SK-N-MC (cell line): ENCODE results near the gene HMSD.

Source experiments
- EZH2 ChIP-seq: fragments of 200-600 bp; sonication (generic); IDR thresholded peaks from one replicate; pipeline ENCODE4 v1.6.1; 2017; ENCODE audit warnings: antibody characterized with exemption
- FOXP2 ChIP-seq: optimal IDR thresholded peaks from 2 replicates; pipeline ENCODE3; 2011; ENCODE audit warnings: mild to moderate bottlenecking, moderate library complexity; ENCODE audit not compliant: insufficient read depth; ENCODE audit errors: extremely low read length, control extremely low read depth
- POLR2AphosphoS5 ChIP-seq: IDR thresholded peaks from 2 replicates; pipeline ENCODE4 v1.6.1; 2012; ENCODE audit warnings: mild to moderate bottlenecking, low read depth, low read length, borderline replicate concordance

- TF ChIP-seq POLR2AphosphoS5 (no peak), FOXP2 (no peak), EZH2 (no peak)
Measured at GRCh38 chr18:63981719-63982118, 32.6 kb downstream of the HMSD start.
